ENCODE measurements around the gene ZDHHC17. TPM values are rescaled to one million over a fixed set of nuclear protein-coding genes. Genes with fewer than 3 reads are reported as not detected.
"Not testable (repeated sequence)": the region's sequence is repeated elsewhere in the genome, so short reads cannot be mapped to it uniquely, and the experiment has no call there.

ZDHHC17 gene
- polyA plus RNA-seq, 12 donors: 34.8 to 71.4 (median 50.7) TPM; not detected in 1

DNA sequence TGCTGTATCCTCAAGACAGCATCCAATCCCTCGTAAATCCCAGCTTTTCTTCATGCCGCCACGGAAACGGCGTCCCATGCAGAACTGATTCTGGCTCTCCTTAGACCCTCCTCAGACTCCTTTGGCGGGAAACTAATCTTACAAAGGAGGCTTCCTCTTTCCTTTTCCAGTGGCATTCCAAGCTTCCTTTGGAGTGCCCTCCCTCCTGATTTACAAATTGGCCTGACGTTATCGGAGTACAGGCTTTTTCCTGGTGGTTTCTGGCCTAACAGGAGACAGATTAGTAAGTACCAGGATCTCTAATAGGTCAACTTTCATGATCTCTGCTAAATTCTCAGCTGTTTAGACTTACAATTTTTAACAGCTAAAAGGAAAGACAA is 1.3 kb upstream of the ZDHHC17 start:
- DNase-seq: no peak

DNA sequence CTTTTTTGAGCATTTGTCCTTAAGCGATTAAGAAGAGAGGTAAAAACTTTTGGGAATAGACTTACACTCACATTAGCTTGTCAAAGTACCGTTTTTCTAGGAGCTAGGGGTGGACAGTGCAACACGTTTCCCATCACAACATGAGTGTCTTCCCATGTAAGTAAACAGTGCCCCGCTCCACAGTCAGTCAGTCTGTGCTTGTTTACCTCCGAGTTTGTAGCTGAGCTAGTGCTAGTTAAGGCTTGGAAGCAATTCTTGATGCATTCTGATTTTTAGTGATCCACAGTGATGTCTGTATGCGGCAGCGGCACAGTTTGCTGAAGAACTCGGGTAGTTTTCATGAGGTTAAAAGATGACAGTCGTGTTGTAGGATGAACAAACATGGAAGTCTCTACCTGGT is 941 bp downstream of the ZDHHC17 start:
- peak; percentile 27 for DNase-seq

DNA sequence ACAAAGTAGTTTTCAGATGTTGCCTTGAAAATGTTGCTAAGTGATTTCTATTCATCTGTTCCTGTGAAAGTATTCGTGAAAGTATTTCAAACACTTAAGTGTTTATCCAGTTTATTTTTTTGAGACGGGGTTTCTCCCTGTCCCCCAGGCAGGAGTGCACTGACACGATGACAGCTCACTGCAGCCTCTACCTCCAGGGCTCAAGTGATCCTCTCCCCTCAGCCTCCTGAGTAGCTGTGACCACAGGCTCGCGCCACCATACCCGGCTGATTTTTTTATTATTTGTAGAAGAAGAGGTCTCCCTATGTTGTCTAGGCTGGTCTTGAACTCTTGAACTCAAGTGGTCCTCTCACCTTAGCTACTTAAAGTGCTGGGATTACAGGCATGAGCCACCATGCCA is 1.7 kb downstream of the ZDHHC17 start:
- DNase-seq: no peak

DNA sequence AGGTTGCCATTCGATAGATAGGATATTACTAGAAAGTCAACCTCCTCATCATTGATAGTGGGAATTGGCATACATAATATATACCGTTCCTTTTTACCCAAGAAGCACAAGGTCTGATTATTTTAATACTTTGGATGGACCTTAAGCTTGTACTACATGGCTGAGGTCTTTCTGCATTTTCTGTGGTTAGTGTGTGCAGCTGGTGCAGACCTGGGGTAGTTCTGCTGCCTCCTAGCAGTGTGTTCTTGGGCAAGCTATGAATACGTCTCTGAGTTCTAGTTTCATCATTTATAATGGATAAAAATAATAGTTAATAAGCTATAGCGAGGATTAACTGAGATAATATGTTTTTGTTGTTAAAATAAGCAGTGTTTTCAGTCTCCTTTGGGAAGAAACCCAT is 2.2 kb downstream of the ZDHHC17 start:
- DNase-seq: no peak

DNA sequence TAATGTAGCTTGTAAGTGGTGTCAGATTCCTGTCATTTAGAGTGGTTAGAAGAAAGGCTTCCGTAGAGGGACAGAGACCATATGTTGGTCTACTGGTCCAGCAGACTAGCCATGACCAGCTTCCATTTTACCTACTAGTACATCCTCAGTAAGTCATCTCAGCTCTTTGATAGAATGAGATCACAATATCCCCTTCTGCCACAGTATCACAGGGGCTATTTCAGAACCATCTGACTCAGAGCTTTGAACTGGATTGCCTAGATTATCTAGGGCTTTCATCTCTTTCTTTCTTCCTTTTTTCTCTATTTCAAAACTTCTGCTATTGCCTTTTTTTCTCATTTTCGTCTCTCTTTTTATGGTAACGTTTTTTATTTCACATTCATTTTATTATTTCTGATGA is 4.7 kb downstream of the ZDHHC17 start:
- no peak for DNase-seq

DNA sequence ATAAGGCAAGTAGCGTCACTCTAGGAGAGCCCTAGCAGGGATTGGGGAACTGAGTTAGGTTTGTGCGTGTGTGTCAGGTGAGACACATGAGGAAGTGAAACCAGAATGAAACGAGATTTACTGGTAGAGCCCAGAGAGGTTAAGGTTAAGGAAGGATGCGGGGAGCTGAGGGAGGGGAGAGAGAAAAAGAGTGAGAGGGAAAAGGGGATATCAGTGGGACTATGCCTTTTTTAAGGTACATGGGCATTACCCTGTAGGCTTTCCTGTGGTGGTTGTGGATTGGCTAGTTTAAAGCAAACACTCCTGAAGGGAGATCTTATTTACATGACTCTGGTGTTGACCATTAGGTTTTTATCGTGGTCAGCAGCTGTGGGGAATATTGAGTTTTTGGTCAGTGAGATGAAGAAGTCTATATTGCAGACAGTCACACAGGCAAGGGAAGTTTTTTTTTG is 13.9 kb downstream of the ZDHHC17 start:
- no peak for DNase-seq

DNA sequence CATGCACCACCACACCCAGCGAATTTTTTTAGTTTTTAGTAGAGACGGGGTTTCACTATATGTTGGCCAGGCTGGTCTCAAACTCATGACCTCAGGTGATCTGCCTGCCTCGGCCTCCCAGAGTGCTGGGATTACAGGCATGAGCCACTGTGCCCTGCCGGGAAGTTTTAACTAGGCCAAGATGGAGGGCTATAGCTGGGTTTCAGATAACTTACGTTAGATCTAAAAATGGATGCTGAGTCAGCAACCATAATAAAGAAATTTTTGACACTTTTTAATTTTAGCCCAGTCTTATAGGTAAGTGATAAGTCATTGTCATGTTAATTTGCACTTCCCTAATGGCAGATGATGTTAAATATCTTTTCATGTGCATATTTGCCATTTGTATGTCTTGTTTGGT is 14.4 kb downstream of the ZDHHC17 start:
- DNase-seq: no peak

DNA sequence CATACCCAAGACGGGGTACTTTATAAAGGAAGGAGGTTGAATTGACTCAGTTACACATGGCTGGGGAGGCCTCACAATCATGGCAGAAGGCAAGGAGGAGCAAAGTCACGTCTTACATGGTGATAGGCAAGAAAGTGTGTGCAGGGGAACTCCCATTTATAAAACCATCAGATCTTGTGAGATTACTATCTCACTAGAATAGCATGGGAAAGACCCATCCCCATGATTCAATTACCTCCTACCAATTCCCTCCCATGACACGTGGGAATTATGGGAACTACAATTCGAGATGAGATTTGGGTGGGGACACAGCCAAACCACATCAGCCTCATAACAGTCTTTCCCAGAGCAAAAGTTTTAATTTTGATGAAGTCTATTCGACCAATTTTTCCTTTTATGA is 15.4 kb downstream of the ZDHHC17 start:
- DNase-seq: not testable (repeated sequence)

DNA sequence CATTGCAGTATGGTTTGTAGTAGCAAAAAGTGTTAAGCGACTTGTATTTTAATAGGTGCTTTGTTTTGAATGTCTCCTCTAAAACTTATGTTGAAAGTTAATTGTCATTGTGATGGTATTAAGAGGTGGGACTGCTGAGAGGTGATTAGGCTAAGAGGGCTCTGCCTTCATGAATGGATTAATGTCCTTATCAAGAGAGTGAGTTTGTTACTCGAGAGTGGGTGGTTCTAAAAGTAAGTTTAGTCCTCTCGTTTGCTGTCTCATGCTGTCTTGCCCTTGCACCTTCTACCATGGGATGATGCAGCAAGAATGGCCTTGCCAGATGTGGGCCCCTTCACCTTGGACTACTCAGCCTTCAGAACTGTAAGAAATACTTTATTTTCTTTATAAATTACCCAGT is 17.4 kb downstream of the ZDHHC17 start:
- no peak for DNase-seq

DNA sequence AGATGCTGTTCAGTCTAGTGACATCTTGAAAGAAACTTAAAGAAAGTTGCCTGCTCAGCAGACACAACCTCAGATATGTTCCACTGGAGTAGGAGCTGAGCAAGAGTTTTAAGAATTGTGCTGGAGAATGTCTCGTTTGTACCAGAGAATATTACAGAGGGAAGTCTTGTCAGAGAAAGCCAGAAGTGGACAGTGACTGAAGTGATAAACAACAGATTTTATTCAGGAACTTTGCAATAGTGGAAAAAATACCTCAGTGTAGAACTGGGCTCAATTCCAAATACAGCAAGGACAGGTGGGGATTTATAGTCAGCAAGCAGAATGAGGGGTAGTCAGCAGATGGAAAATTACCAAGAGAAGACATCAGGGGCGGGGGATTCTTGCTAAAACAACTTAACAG is 18.6 kb downstream of the ZDHHC17 start:
- DNase-seq: no peak

DNA sequence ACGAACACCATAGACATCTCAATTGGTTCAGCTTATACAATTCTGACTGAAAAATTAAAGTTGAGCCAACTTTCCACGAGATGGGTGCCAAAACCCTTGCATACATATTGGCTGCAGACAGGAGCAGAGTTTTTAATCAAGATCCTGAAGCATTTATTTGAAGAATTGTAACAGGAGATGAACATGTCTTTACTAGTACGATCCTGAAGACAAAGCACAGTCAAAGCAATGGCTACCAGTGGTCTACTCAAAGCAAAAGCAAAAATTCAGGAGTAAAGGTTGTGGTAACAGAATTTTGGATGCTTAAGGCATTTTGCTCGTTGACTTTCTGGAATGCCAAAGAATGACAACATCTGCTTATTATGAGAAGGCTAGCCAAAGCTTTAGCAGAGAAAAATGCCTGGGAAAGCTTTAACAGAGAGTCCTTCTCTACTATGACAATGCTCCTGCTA is 20.7 kb downstream of the ZDHHC17 start:
- peak; percentile 94 for DNase-seq

DNA sequence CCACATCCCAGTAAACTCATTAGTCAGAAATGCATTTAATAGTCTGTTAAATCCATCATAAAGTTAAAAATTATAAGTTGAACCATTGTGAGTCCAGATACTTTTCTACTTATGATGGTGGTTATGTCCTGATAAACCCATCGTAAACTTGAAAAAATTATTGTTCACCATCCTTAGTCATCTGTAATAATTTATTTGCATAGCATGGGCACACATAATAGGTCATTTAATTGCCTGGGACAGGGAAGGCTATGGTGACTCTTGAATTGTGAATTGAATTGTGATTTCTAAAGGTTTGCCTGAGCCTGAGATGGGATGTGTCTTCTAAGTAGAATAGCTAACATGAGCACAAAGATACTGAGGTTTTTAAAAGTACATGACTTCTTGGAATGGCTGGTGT is 21.5 kb downstream of the ZDHHC17 start:
- DNase-seq: no peak

DNA sequence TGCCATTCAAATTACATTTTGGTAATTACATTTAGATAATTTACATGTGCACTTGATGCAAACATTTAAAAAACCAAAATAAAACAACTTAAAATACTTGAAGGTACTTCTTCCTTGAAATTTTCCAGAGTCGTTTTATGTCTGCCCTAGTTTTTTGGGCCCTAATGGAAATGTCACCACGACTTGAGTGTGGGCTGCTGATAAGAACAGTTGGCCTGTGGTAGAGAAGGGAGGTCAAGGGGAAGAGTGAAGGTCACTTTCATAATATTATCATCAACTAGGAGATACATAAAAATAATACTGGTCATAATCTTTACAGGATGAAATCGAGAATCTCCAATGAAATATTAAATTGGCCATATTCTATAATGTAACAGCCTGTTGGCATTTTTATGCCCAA is 23.1 kb downstream of the ZDHHC17 start:
- no peak for DNase-seq

GRCh38 chr12:76787689-76788088 is 23.8 kb downstream of the ZDHHC17 start:
- DNase-seq: no peak

DNA sequence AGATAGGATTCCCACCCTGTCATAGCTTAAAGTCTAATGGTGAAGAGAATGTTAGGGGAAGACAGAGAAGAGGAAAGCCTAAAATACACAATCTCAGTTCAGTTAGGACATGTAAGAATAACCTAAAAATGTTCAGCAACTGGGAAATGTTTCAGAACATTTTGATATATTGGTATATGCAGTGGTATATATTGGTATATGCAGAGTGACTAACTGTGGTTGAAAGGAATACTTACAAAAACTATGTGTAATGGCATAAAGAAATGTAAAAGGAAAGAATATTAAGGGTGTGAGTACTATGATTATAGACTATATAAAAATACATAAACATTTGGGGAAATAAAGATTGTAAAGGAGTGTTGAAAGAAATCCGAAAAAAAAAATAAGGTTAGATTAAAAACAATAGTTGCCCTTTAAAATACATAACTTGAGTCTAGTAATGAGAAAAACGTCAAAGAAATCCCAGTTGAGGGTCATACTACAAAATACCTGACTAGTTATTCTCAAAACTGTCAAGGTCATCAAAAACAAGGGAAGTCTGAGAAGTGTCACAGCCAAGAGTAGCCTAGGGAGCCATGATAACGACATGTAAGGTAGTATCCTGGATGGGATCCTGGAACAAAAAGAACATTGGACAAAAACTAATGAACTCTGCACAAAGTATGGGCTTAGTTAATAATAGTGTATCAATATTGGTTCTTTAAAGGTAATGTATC is 25.6 kb downstream of the ZDHHC17 start:
- no peak for DNase-seq

- no peak for DNase-seq
These were observed 26.9 kb downstream of the ZDHHC17 start for GRCh38 chr12:76790564-76791552.

- DNase-seq: no peak
These were observed 28.9 kb downstream of the ZDHHC17 start for GRCh38 chr12:76792828-76793227.

DNA sequence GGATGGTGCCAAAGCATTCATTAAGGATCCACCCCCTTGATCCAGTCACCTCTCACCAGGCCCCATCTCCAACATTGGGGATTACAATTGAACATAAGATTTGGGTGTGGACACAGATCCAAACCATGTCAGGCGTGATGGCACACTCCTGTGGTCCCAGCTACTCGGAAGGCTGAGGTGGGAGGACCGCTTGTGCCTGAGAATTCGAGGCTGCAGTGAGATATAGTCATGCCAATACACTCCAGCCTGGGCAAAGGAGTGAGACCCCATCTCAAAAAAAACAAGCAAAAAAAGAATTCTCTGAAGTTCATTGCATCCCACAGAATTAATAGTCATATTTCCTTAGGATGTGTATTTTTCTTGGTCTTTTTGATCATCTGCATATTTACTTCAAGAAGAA is 34.9 kb downstream of the ZDHHC17 start:
- DNase-seq: no peak

- DNase-seq: no peak
These were observed 35.4 kb downstream of the ZDHHC17 start for GRCh38 chr12:76799362-76799761.

- DNase-seq: no peak
These were observed 38.1 kb downstream of the ZDHHC17 start for GRCh38 chr12:76802060-76802459.

GRCh38 chr12:76804435-76804976 is 40.6 kb downstream of the ZDHHC17 start:
- no peak for DNase-seq

- no peak for DNase-seq
These were observed 46.9 kb downstream of the ZDHHC17 start for GRCh38 chr12:76810671-76811419.

All from muscle of arm (tissue), 12 donors.